HEK293T (cell line): ENCODE data around the gene KLHL17.

ENCODE experiments used
- CTCF ChIA-PET: fragments of 350-600 bp; formaldehyde crosslinking; extraction: SDS; loops from one replicate; lab custom pipeline; 2021; ENCODE audit warnings: antibody characterized with exemption, inconsistent platforms; lab: Yijun Ruan, JAX
- POLR2A ChIA-PET: fragments of 350-600 bp; formaldehyde crosslinking; extraction: SDS; loops from one replicate; lab custom pipeline; 2020; ENCODE audit warnings: antibody characterized with exemption, inconsistent platforms; lab: Yijun Ruan, JAX
- DNase-seq: peaks from one replicate; pipeline ENCODE4 v3.0.0; 2012; ENCODE audit warnings: mixed read lengths; ENCODE audit errors: extremely low spot score
- ARNT ChIP-seq: fragments of 450-650 bp; IDR thresholded peaks from 2 replicates; pipeline ENCODE4 v1.6.1; 2017; ENCODE audit warnings: mild to moderate bottlenecking
- BHLHE40 ChIP-seq: fragments of 450-650 bp; IDR thresholded peaks from 2 replicates; pipeline ENCODE4 v1.6.1; 2016; ENCODE audit warnings: mild to moderate bottlenecking, moderate library complexity, borderline replicate concordance
- CTBP1 ChIP-seq: fragments of 450-650 bp; IDR thresholded peaks from 2 replicates; pipeline ENCODE4 v1.6.1; 2016; ENCODE audit warnings: borderline replicate concordance
- ELF4 ChIP-seq: fragments of 450-650 bp; IDR thresholded peaks from 2 replicates; pipeline ENCODE4 v1.6.1; 2017; ENCODE audit warnings: antibody characterized with exemption
- FOXA1 ChIP-seq: fragments of 450-650 bp; IDR thresholded peaks from 2 replicates; pipeline ENCODE4 v1.6.1; 2016; ENCODE audit warnings: mild to moderate bottlenecking
- FOXK2 ChIP-seq: fragments of 450-650 bp; IDR thresholded peaks from 2 replicates; pipeline ENCODE4 v1.6.1; 2016; ENCODE audit warnings: mild to moderate bottlenecking
- FOXM1 ChIP-seq: fragments of 450-650 bp; IDR thresholded peaks from 2 replicates; pipeline ENCODE4 v1.6.1; 2017; ENCODE audit warnings: mild to moderate bottlenecking, borderline replicate concordance
- HDGF ChIP-seq: fragments of 450-650 bp; IDR thresholded peaks from 2 replicates; pipeline ENCODE4 v1.6.1; 2017; ENCODE audit warnings: antibody characterized with exemption, borderline replicate concordance
- L3MBTL2 ChIP-seq: fragments of 450-650 bp; conservative IDR thresholded peaks from 2 replicates; pipeline ENCODE4 v1.6.1; 2016; ENCODE audit warnings: mild to moderate bottlenecking
- LEF1 ChIP-seq: fragments of 450-650 bp; IDR thresholded peaks from 2 replicates; pipeline ENCODE4 v1.6.1; 2017; ENCODE audit warnings: mild to moderate bottlenecking, borderline replicate concordance
- NFRKB ChIP-seq: fragments of 450-650 bp; IDR thresholded peaks from 2 replicates; pipeline ENCODE4 v1.6.1; 2016; ENCODE audit warnings: mild to moderate bottlenecking, moderate library complexity
- SP1 ChIP-seq: fragments of 450-650 bp; IDR thresholded peaks from 2 replicates; pipeline ENCODE4 v1.6.1; 2017
- SUZ12 ChIP-seq: fragments of 450-650 bp; IDR thresholded peaks from 2 replicates; pipeline ENCODE4 v1.6.1; 2016; ENCODE audit warnings: mild to moderate bottlenecking
- TARDBP ChIP-seq: fragments of 450-650 bp; IDR thresholded peaks from 2 replicates; pipeline ENCODE4 v1.6.1; 2016
- ZNF384 ChIP-seq: fragments of 450-650 bp; IDR thresholded peaks from 2 replicates; pipeline ENCODE4 v1.6.1; 2016
- TF ChIP-seq, protein P1 (sequence below): fragments of 450-650 bp; IDR thresholded peaks from 2 replicates; pipeline ENCODE4 v1.6.1; 2016

Gene KLHL17

DNA sequence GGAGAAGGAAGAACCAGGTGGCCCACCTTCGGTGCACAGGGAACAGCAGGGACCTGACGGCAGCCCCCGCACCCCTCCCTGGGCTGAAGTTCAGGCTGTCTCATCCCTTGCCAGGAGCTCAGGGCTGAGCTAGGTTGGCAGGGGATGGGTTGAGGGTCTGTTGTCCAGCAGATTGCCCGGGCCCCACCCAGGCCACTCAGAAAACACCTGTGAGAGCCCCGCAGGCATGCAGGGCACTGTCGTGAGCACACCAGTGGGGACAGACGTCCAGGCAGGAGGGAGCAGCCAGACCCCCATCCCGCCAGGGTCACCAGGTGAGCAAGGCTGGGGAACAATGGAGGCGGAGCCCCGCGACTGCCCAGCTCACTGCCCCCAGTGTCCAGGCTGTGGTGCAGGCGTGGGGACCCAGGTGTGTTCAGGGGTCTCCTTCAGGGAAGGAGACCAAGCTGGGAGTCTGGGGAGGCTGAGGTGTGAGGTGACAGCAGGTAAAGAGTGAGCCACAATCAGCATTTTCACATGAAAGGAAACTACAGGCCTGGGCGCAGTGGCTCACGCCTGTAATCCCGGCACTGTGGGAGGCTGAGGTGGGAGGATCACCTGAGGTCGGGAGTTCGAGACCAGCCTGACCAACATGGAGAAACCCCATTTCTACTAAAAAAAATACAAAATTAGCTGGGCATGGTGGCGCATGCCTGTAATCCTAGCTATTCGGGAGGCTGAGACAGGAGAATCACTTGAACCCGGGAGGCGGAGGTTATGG, 46.1 kb upstream of the KLHL17 start:
- POLR2A ChIA-PET = no interaction called here
- TF ChIP-seq FOXA1 = no peak
- no peak for TF ChIP-seq ZNF384
- TF ChIP-seq ARNT = no peak
- no peak for TF ChIP-seq HDGF
- TF ChIP-seq BHLHE40 = no peak
- no peak for TF ChIP-seq CTBP1
- TF ChIP-seq, protein P1, sequence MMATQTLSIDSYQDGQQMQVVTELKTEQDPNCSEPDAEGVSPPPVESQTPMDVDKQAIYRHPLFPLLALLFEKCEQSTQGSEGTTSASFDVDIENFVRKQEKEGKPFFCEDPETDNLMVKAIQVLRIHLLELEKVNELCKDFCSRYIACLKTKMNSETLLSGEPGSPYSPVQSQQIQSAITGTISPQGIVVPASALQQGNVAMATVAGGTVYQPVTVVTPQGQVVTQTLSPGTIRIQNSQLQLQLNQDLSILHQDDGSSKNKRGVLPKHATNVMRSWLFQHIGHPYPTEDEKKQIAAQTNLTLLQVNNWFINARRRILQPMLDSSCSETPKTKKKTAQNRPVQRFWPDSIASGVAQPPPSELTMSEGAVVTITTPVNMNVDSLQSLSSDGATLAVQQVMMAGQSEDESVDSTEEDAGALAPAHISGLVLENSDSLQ = no peak
- TF ChIP-seq SP1 = no peak
- no peak for TF ChIP-seq SUZ12
- no peak for TF ChIP-seq ELF4
- no peak for TF ChIP-seq TARDBP
- no peak for DNase-seq
- CTCF ChIA-PET = no interaction called here

DNA sequence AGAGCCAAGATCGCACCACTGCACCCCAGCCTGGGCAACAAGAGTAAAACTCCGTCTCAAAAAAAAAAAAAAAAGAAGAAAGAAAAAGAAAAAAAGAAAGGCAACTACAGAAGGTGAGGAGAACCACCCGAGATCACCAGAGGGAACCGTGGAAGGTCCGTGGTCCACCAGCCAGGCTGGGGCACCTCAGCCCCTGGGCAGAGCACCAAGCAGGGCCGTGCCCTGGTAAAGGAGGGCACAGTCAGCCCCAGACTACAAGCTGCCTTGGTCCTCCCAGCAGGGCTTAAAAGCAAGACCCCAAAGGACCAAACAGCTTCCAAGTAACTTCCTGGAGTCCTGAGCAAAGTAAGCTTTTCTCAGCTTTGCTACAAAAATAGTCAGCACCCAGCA, 45.5 kb upstream of the KLHL17 start:
- POLR2A ChIA-PET = no interaction called here
- CTCF ChIA-PET = no interaction called here
- no peak for DNase-seq
- TF ChIP-seq SP1 = no peak
- no peak for TF ChIP-seq NFRKB
- TF ChIP-seq ARNT = no peak
- no peak for TF ChIP-seq ZNF384
- TF ChIP-seq HDGF = no peak
- TF ChIP-seq BHLHE40 = no peak
- no peak for TF ChIP-seq L3MBTL2
- no peak for TF ChIP-seq LEF1
- no peak for TF ChIP-seq FOXA1
- TF ChIP-seq, protein P1 = no peak
- TF ChIP-seq TARDBP = no peak
- no peak for TF ChIP-seq FOXM1
- no peak for TF ChIP-seq ELF4
- no peak for TF ChIP-seq SUZ12
- TF ChIP-seq FOXK2 = no peak
- no peak for TF ChIP-seq CTBP1

DNA sequence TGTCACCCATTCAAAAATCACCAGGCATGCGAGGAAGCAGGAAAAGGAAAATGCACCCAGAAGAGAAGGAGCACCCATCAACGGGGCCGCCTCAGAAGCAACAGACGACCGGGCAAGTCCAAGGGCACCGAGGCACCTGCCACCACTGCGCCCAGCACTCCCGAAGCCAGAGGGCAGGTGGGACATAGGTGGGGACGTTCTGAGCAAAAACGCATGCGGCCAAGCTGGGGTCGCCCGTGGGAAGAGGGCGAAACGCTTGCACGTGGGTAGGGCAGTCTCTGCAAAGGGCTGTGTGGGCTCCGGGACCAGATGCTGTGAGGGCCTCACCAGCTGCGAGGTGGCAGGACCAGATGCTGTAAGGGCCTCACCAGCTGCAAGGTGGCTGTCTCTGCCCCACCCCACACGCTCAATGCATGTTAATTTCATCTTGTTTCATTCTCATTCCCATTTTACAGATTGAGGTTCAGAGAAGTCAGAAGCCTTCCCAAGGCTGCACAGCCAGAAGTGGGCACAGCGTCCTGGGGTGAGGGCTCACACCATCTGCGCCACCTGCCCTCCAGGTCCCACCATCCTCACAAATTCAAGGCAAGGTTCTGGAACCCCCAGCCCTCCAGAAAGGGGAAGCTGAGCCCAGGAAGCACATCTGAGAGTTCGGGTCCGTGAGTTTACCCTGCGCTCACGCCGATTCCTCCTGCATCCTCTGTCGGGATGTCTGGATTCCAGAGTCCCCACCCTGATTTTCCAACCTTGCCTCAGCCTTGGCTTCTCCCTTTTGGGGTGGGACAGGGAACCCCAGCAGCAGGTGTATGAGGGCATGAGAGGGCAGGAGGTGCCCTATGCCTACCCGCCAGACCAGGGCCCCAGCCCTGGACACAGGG, 44.9 kb upstream of the KLHL17 start:
- ChIA-PET CTCF (no interaction called here), POLR2A (no interaction called here)
- no peak for DNase-seq
- TF ChIP-seq LEF1 (no peak), SUZ12 (no peak), ZNF384 (no peak), ELF4 (no peak), FOXM1 (no peak), BHLHE40 (no peak)

DNA sequence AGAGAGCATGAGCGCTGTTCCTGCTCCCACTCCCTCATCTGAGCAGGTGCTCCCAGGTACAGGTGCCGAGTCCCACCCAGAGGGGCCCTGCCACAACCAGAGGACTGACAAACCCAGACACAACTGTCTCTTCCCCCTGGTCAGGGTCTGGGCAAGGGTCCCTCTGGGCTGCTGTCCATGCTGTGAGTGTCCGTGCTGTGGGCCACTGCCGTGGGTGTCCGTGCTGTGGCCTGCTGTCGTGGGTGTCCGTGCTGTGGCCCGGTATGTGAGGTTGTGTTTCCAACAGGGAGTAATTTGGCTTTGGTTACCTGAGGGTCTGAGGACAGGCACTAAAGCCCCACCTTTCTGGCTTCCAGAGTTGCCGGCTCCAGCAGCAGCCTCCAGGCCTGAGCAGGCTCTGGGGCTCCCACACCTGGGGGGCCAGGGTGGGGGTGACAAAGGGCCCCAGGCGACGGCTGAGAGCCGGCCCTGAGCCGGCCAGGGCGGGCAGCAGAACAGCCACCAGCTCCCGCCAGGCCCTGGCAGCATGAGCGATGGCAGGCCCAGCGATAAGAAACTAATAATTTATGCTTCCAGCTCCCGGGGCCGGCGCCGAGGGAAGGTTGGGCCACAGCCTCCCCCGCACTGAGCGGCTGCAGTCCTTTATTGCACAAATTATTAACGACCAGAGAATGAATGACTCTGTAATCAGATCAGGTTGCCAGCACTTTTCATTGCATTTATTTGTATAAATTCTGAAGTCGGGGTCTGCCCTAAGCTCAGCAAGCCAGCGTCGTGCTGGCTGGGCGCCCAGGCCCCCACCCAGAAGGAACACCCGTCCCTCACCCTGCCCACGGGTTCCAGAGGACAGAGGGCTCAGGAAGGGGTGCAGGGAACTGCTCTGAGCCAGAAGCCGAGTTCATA, 44.0 kb upstream of the KLHL17 start:
- DNase-seq = peak; percentile 66
- ChIA-PET CTCF (interaction anchor here (1.2 kb wide), 1 partner anchor 11 kb away, joined by 7 read pairs; no protein-coding TSS in a partner anchor), POLR2A (interaction anchor here (1.2 to 5.2 kb wide), 2 partner anchors 12 to 24 kb away, joined by 5 to 61 read pairs; no protein-coding TSS in a partner anchor)
- TF ChIP-seq, protein P1 = peak; percentile 88
- 0 out of 2 replicates have a peak, but pooled peaks have one; percentile 5 for TF ChIP-seq CTBP1
- no peak for TF ChIP-seq FOXK2

DNA sequence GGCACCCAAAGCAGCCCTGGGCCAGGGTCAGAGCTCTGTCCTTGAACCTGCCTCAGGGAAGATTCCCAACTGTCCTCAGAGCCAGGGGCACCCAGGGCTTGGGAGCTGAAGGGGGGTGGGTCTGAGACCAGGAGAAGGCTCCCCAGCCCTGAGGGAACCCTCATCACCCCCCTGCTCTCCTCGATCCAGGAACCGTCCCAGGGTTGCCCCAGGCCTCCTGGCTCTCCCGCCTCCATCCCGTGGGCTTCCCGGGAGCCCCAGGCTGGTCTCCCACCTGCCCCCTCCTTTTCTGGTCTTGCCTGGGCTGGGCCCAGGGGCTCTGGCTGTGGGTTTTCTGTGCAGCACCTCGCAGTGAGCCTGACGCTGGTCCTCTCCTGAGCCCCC, 43.3 kb upstream of the KLHL17 start:
- POLR2A ChIA-PET = interaction anchor here (1.2 to 5.2 kb wide), 2 partner anchors 12 to 24 kb away, joined by 5 to 61 read pairs; no protein-coding TSS in a partner anchor
- no peak for DNase-seq
- CTCF ChIA-PET = interaction anchor here (1.2 kb wide), 1 partner anchor 11 kb away, joined by 7 read pairs; no protein-coding TSS in a partner anchor
- no peak for TF ChIP-seq ARNT
- TF ChIP-seq FOXK2 = no peak
- TF ChIP-seq ZNF384 = no peak
- TF ChIP-seq SUZ12 = no peak
- TF ChIP-seq ELF4 = peak; percentile 20; the same call in 1 of the 2 replicates
- no peak for TF ChIP-seq FOXA1
